Stimulated activated CD4-positive, alpha-beta T cell treated with anti-CD3 and anti-CD28 coated beads, Interleukin-1b, Interleukin-23, amount 100 ng/mL, for 1 hour (primary cell): ENCODE measurements around the gene ASS1.

Experiments used
- DNase-seq, 2 donors: peaks; one replicate each; pipeline ENCODE4 v3.0.0-alpha.2; 2020; ENCODE audit warnings: low read depth in 2 of 2

ASS1 gene

GRCh38 chr9:130473009-130473408 is 28.2 kb downstream of the ASS1 start:
- DNase-seq: no peak

DNA sequence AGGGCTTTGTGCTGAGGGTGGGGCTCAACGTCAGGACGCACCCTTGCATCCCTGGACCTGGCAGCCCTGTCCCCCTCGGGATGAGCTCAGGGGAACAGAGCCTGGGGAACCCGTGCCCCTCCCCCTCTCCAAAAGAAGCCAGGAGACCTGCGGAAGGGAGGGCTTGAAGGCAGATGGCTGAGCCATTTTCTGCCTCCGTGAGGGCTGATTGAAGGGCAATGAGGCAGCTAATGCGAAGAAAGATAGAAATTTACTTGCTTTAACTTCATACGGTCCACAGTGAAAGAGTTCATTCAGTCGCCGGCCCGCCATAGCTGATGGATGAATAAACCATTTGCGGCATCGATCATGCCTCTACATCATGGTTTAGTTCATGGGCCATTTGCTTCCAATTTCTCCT is 28.8 kb downstream of the ASS1 start:
- DNase-seq: no peak

GRCh38 chr9:130474106-130474505 is 29.3 kb downstream of the ASS1 start:
- DNase-seq: no peak

DNA sequence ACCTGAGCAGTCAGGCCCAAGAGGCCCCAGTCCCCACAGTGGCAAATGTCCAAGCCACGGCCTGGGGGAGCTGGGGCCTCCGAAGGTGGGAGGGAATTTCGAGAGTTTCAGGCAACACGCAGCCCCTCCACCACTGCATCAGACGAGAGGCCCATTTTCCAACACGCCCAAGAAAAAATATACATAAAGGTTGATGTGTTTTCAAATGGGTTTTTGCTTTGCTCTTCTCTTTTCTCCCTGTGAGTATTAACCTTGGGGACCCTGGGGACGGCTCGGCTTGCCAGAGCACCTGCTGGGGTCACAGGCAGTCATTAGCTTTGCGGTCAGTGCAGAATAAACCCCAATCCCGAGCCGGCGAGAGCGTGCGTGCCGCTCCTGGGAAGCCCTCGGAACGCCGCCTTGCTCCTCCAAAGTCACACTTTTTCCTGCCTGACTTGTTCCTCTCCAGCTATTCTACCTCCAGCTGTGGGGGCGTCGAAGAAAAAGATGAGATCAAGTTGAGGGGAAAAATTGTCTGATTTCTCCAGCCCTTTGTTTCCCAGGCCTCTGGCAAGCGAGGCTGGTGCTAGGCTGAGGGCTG is 31.5 kb downstream of the ASS1 start:
- DNase-seq: no peak

- DNase-seq: no peak
These were observed 32.8 kb downstream of the ASS1 start for GRCh38 chr9:130477564-130477963.

DNA sequence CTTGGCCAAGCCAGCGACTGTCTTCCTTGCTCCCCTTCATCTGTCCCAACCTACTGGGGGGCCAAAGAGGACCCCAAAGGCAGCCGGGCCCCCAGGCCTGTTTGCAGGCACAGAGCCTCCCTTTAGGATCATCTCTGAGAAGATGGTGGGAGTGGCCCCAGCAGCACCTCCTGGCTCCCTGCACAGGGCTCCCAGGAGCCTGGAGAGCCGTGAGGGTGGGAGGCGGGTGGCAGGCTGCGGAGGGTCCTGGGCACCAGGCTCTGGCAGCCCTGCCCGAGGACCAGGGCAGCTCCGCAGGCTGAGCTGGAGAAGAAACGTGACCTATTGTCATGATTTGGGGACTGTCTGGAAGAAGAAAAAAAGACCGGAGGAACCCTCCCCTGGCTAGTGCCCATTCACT is 33.4 kb downstream of the ASS1 start:
- DNase-seq: no peak

DNA sequence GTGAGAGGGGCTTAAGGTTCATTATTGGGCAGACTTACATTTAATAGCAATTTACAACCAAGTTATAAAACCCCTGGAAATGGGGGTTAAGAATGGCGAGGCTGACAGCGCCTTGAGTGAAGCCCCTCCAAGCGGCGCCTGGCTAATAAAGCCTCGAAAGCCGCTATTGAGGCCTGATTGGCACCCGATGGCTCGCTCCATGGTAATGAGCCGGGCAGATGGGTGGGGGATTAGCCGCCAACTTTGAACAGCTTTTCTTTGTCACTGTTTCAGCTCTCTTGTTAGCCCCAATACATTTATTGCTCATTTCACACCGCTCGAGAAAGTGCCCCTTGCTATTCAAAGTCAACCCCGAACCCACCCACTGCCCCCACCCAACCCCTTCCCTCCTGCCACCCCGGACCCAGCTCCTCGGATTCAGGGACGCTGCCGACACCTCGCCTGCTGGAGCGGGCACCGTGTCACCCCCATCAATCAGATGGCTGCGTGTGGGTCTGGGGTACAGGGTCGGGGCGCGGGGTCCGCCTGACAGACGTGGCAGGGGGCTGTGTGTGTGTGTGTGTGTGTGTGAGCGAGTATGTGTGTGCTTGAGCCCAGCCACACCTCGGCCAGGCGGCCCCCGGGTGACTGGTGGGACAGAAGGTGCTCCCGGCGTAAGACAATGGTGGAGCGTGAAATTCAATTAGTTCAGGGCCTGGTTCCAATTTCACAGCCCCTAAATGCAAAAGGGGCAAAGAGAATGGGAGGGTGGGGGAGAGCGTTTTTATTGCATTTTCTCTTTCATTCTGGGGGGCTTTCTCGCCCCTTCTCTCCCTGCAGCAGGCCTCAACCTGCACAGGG is 34.2 kb downstream of the ASS1 start:
- DNase-seq: no peak

GRCh38 chr9:130479587-130479986 is 34.8 kb downstream of the ASS1 start:
- no peak for DNase-seq

GRCh38 chr9:130480673-130481072 is 35.9 kb downstream of the ASS1 start:
- no peak for DNase-seq

- no peak for DNase-seq
These were observed 37.7 kb downstream of the ASS1 start for GRCh38 chr9:130482463-130482862.

GRCh38 chr9:130483371-130483971 is 38.7 kb downstream of the ASS1 start:
- DNase-seq: no peak

GRCh38 chr9:130484362-130485072 is 39.8 kb downstream of the ASS1 start:
- DNase-seq: no peak

DNA sequence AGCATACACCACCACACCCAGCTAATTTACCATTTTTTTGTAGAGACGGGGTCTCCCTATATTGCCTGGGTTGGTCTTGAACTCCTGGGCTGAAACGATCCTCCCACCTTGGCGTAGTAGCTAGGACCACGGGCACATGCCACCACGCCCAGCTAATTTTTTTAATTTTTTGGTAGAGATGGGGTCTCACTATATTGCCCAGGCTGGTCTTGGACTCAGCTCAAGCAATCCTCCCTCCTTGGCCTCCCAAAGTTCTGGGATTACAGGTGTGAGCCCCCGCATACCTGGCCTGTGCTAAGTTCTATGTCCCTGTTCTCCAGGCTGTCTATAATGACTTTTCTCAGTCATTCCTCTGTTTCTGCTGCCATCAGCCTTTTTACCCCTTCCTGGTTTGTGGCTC is 41.3 kb downstream of the ASS1 start:
- DNase-seq: no peak

DNA sequence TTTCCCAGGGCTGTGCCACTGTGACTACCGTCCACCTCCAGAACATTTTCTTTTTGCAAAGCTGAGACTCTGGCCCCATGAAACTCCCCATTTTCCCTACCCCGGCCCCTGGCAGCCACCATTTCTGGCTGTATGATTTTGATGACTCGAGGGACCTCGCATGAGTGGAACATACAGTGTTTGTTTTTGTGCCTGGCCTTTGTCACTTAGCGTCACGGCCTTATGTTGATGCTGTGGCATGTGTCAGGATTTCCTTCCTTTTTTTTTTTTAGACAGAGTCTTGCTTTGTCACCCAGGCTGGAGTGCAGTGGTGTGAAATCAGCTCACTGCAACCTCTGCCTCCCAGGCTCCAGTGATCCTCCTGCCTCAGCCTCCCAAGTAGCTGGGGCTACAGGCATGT is 42.7 kb downstream of the ASS1 start:
- no peak for DNase-seq

- no peak for DNase-seq
These were observed 44.0 kb downstream of the ASS1 start for GRCh38 chr9:130488621-130489330.

- DNase-seq: no peak
These were observed 46.2 kb downstream of the ASS1 start for GRCh38 chr9:130490981-130491380.

- DNase-seq: no peak
These were observed 47.2 kb downstream of the ASS1 start for GRCh38 chr9:130491830-130492482.

GRCh38 chr9:130493021-130493420 is 48.3 kb downstream of the ASS1 start:
- no peak for DNase-seq

- DNase-seq: no peak
These were observed 48.7 kb downstream of the ASS1 start for GRCh38 chr9:130493476-130493875.

GRCh38 chr9:130495067-130495466 is 50.3 kb downstream of the ASS1 start:
- no peak for DNase-seq

GRCh38 chr9:130497139-130497538 is 52.4 kb downstream of the ASS1 start:
- DNase-seq: no peak
